OCI-LY1 (cell line): ENCODE results near the gene SLC24A3.

Experiments
- H2AFZ ChIP-seq: fragments of 200-600 bp; sonication (generic), shearing (Covaris generic); 2 replicates; pipeline ENCODE4 v1.6.0; 2014; ENCODE audit warnings: antibody characterized with exemption, mild to moderate bottlenecking, low read length
- H3F3A ChIP-seq: fragments of 200-600 bp; sonication (generic), shearing (Covaris generic); 2 replicates; pipeline ENCODE4 v1.6.0; 2014; ENCODE audit warnings: mild to moderate bottlenecking, antibody characterized with exemption, low read length, moderate library complexity; ENCODE audit not compliant: insufficient read depth
- H3K27ac ChIP-seq: fragments of 200-600 bp; sonication (generic); 2 replicates; pipeline ENCODE4 v1.5.1; 2014; ENCODE audit warnings: low read length, mixed run types, mild to moderate bottlenecking, low read depth; ENCODE audit not compliant: poor library complexity, severe bottlenecking
- H3K27me3 ChIP-seq: fragments of 200-600 bp; sonication (generic); 2 replicates; pipeline ENCODE4 v1.6.0; 2014; ENCODE audit warnings: antibody characterized with exemption, mild to moderate bottlenecking, low read length, moderate library complexity; ENCODE audit not compliant: insufficient read depth
- H3K36me3 ChIP-seq: fragments of 200-600 bp; sonication (generic); 2 replicates; pipeline ENCODE4 v1.6.1; 2014; ENCODE audit warnings: mild to moderate bottlenecking, antibody characterized with exemption, low read length, moderate library complexity, mixed read lengths; ENCODE audit not compliant: insufficient read depth
- H3K4me1 ChIP-seq: fragments of 200-600 bp; sonication (generic); 2 replicates; pipeline ENCODE4 v1.5.1; 2014; ENCODE audit warnings: mild to moderate bottlenecking, low read length, moderate library complexity; ENCODE audit not compliant: insufficient read depth, severe bottlenecking
- H3K4me2 ChIP-seq: fragments of 200-600 bp; sonication (generic), shearing (Covaris generic); 2 replicates; pipeline ENCODE4 v1.6.1; 2014; ENCODE audit warnings: low read length
- H3K4me3 ChIP-seq: fragments of 200-600 bp; sonication (generic); 2 replicates; pipeline ENCODE4 v1.5.1; 2014; ENCODE audit warnings: low read length, low read depth, mild to moderate bottlenecking, mixed read lengths; ENCODE audit not compliant: poor library complexity, severe bottlenecking
- H3K79me2 ChIP-seq: fragments of 200-600 bp; shearing (Covaris generic); 2 replicates; pipeline ENCODE4 v1.6.1; 2016; ENCODE audit warnings: mixed run types, low read length, mixed read lengths; ENCODE audit not compliant: insufficient read depth
- H3K9ac ChIP-seq: fragments of 200-600 bp; sonication (generic), shearing (Covaris generic); 2 replicates; pipeline ENCODE4 v1.6.1; 2014; ENCODE audit warnings: mild to moderate bottlenecking, low read length, mixed read lengths
- H3K9me2 ChIP-seq: fragments of 200-600 bp; sonication (generic), shearing (Covaris generic); 2 replicates; pipeline ENCODE4 v1.6.1; 2014; ENCODE audit warnings: low read depth, mild to moderate bottlenecking, low read length, mixed read lengths
- H3K9me3 ChIP-seq: fragments of 200-600 bp; shearing (Covaris generic); 2 replicates; pipeline ENCODE4 v1.6.1; 2014; ENCODE audit warnings: low read length, mixed read lengths
- H4K20me1 ChIP-seq: fragments of 200-600 bp; sonication (generic), shearing (Covaris generic); 2 replicates; pipeline ENCODE4 v1.6.0; 2016; ENCODE audit warnings: mild to moderate bottlenecking, low read length; ENCODE audit not compliant: insufficient read depth
- EZH2 ChIP-seq: fragments of 200-600 bp; sonication (generic), shearing (Covaris generic); IDR thresholded peaks from 2 replicates; pipeline ENCODE4 v1.8.0; 2017; ENCODE audit warnings: borderline replicate concordance, mixed run types, mild to moderate bottlenecking, antibody characterized with exemption, low read length, moderate library complexity, mixed read lengths
- TF ChIP-seq, protein P1 (sequence below): fragments of 200-600 bp; sonication (generic), shearing (Covaris generic); IDR thresholded peaks from 2 replicates; pipeline ENCODE4 v1.5.1; 2017; ENCODE audit warnings: mild to moderate bottlenecking, antibody characterized with exemption, low read length, moderate library complexity, mixed read lengths

SLC24A3 gene

GRCh38 chr20:19176470-19177052, 35.9 kb upstream of the SLC24A3 start:
- Histone ChIP-seq H3K36me3 (no peaks in the 10 kb centered on the region), H3K9ac (no peak overlapping the region), H3F3A (no peaks in the 10 kb centered on the region), H3K4me2 (no peak overlapping the region), H3K4me1 (no peaks in the 10 kb centered on the region), H3K4me3 (no peak overlapping the region), H4K20me1 (no peaks in the 10 kb centered on the region), H2AFZ (no peak overlapping the region), H3K27me3 (no peaks in the 10 kb centered on the region), H3K27ac (no peak overlapping the region), H3K9me2 (no peaks in the 10 kb centered on the region), H3K79me2 (no peaks in the 10 kb centered on the region), H3K9me3 (no peaks in the 10 kb centered on the region)
- no peak for TF ChIP-seq EZH2
- TF ChIP-seq, protein P1, sequence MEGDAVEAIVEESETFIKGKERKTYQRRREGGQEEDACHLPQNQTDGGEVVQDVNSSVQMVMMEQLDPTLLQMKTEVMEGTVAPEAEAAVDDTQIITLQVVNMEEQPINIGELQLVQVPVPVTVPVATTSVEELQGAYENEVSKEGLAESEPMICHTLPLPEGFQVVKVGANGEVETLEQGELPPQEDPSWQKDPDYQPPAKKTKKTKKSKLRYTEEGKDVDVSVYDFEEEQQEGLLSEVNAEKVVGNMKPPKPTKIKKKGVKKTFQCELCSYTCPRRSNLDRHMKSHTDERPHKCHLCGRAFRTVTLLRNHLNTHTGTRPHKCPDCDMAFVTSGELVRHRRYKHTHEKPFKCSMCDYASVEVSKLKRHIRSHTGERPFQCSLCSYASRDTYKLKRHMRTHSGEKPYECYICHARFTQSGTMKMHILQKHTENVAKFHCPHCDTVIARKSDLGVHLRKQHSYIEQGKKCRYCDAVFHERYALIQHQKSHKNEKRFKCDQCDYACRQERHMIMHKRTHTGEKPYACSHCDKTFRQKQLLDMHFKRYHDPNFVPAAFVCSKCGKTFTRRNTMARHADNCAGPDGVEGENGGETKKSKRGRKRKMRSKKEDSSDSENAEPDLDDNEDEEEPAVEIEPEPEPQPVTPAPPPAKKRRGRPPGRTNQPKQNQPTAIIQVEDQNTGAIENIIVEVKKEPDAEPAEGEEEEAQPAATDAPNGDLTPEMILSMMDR = no peak

GRCh38 chr20:19181552-19181951, 30.9 kb upstream of the SLC24A3 start:
- no peaks in the 10 kb centered on the region for H3K9me2 ChIP-seq
- H3K4me3 ChIP-seq = no peak overlapping the region
- H3K9me3 ChIP-seq = no peaks in the 10 kb centered on the region
- no peaks in the 10 kb centered on the region for H4K20me1 ChIP-seq
- no peaks in the 10 kb centered on the region for H3F3A ChIP-seq
- no peak overlapping the region for H2AFZ ChIP-seq
- no peaks in the 10 kb centered on the region for H3K79me2 ChIP-seq
- H3K9ac ChIP-seq = no peak overlapping the region
- no peaks in the 10 kb centered on the region for H3K27me3 ChIP-seq
- H3K27ac ChIP-seq = no peak overlapping the region
- TF ChIP-seq, protein P1 = no peak
- TF ChIP-seq EZH2 = no peak
- H3K4me2 ChIP-seq = no peak overlapping the region
- no peaks in the 10 kb centered on the region for H3K36me3 ChIP-seq
- no peaks in the 10 kb centered on the region for H3K4me1 ChIP-seq

- Histone ChIP-seq H3K27ac (no peak overlapping the region), H3K27me3 (no peaks in the 10 kb centered on the region), H3K36me3 (no peaks in the 10 kb centered on the region), H3F3A (no peaks in the 10 kb centered on the region), H3K4me2 (no peak overlapping the region), H3K9me2 (no peaks in the 10 kb centered on the region), H3K9ac (no peak overlapping the region), H3K4me1 (no peaks in the 10 kb centered on the region), H3K9me3 (no peaks in the 10 kb centered on the region), H3K79me2 (no peaks in the 10 kb centered on the region), H4K20me1 (no peaks in the 10 kb centered on the region), H3K4me3 (no peak overlapping the region), H2AFZ (no peak overlapping the region)
- TF ChIP-seq EZH2 = no peak
- TF ChIP-seq, protein P1 = no peak; the same call in 1 of the 2 replicates
Measured at GRCh38 chr20:19185083-19185482, 27.4 kb upstream of the SLC24A3 start.
